ENCODE results near the gene OSBPL9.

DNA sequence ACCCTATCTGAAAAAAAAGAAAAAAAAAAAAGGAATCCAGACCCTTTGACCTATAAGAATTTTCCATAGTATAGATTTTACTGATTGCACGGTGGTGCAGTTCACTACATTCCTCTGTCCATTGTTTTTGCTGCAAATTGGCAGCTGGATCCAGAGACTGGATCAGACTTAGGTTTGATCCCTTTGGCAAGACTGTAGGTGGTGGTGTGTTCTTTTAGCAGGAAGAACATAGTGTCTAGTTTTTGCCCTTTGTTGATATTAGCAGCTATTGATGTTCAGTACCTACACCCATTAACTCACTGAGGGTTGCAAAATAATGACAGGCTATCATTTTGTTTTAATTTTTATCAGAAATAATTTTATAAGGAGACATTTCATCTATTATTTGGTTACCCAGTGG lies 37.1 kb downstream of the OSBPL9 start:
- TF ChIP-seq, protein P1, sequence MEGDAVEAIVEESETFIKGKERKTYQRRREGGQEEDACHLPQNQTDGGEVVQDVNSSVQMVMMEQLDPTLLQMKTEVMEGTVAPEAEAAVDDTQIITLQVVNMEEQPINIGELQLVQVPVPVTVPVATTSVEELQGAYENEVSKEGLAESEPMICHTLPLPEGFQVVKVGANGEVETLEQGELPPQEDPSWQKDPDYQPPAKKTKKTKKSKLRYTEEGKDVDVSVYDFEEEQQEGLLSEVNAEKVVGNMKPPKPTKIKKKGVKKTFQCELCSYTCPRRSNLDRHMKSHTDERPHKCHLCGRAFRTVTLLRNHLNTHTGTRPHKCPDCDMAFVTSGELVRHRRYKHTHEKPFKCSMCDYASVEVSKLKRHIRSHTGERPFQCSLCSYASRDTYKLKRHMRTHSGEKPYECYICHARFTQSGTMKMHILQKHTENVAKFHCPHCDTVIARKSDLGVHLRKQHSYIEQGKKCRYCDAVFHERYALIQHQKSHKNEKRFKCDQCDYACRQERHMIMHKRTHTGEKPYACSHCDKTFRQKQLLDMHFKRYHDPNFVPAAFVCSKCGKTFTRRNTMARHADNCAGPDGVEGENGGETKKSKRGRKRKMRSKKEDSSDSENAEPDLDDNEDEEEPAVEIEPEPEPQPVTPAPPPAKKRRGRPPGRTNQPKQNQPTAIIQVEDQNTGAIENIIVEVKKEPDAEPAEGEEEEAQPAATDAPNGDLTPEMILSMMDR (conservative IDR thresholded peaks at IDR 0.05; ENCODE audit: low read length): no peak
- no peak for TF ChIP-seq EZH2phosphoT487 (IDR thresholded peaks at IDR 0.05; ENCODE audit: borderline replicate concordance, low read depth, low read length)

Measured in OCI-LY7 (cell line).